ENCODE results near the gene MYBPHL.

The MYBPHL gene

GRCh38 chr1:109277434-109278204 is 29.2 kb downstream of the MYBPHL start:
- DNase-seq: peak; percentile 86

DNA sequence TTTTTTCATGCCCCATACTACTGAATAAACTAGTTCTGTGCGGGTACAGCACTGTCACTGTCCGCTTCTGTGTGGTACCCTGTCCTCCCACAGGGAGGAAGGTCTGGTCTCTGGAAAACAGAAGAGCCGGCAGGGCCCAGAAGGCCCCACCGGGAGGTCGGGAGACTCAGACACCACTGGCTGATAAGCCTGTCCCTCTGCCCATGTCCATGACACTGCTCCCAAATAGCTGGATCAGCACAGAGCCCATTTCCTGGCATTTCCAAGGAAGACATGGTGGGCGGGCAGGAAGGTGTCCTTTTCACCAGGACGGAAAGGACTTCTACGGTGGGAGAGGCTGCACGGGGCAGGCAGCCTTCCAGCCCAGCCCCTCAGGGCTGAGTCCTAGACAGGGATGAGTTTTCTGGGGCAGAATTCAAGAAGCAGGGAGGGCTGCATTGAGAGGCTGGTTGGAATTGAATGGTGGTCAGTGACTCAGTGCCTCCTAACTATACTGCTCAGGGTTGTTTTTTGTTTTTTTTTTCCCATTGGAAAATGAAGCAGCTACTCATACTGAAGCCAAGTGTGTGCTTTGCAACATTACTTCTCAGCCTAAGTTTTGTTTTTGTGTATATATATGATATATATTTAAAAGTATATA is 31.0 kb downstream of the MYBPHL start:
- DNase-seq: no peak

DNA sequence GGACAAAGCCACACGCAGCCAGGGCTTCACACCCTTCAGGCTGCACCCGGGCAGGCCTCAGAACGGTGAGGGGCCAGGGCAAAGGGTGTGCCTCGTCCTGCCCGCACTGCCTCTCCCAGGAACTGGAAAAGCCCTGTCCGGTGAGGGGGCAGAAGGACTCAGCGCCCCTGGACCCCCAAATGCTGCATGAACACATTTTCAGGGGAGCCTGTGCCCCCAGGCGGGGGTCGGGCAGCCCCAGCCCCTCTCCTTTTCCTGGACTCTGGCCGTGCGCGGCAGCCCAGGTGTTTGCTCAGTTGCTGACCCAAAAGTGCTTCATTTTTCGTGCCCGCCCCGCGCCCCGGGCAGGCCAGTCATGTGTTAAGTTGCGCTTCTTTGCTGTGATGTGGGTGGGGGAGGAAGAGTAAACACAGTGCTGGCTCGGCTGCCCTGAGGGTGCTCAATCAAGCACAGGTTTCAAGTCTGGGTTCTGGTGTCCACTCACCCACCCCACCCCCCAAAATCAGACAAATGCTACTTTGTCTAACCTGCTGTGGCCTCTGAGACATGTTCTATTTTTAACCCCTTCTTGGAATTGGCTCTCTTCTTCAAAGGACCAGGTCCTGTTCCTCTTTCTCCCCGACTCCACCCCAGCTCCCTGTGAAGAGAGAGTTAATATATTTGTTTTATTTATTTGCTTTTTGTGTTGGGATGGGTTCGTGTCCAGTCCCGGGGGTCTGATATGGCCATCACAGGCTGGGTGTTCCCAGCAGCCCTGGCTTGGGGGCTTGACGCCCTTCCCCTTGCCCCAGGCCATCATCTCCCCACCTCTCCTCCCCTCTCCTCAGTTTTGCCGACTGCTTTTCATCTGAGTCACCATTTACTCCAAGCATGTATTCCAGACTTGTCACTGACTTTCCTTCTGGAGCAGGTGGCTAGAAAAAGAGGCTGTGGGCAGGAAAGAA is 32.0 kb downstream of the MYBPHL start:
- DNase-seq: no peak

- DNase-seq: no peak
Observed at GRCh38 chr1:109273570-109274288, 33.1 kb downstream of the MYBPHL start.

- DNase-seq: no peak
Observed at GRCh38 chr1:109272831-109273547, 33.8 kb downstream of the MYBPHL start.

- DNase-seq: no peak
Observed at GRCh38 chr1:109272021-109272799, 34.6 kb downstream of the MYBPHL start.

GRCh38 chr1:109271458-109271857 is 35.4 kb downstream of the MYBPHL start:
- DNase-seq: no peak

- no peak for DNase-seq
Observed at GRCh38 chr1:109270623-109271317, 36.0 kb downstream of the MYBPHL start.

- no peak for DNase-seq
Observed at GRCh38 chr1:109269981-109270622, 36.7 kb downstream of the MYBPHL start.

DNA sequence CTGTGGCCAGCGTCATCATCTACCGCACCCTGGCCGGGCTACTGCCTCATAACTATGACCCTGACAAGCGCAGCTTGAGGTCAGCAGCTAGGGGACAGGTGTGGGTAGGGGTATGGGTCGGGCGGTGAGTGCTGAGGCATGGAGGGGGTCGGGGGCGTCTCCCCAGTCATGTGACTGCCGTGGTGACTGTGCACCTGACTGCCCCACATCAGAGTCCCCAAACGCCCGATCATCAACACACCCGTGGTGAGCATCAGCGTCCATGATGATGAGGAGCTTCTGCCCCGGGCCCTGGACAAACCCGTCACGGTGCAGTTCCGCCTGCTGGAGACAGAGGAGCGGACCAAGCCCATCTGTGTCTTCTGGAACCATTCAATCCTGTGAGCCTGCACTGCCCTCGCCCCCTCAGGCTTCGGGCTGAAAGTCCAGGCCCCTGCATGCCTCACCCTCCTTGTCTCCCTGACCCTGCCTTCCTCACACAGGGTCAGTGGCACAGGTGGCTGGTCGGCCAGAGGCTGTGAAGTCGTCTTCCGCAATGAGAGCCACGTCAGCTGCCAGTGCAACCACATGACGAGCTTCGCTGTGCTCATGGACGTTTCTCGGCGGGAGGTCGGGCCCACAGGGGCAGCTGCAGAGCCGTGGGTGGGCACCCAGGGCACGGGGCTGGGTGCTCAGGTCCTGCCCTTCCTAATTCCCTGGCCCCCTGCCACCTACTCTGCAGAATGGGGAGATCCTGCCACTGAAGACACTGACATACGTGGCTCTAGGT is 37.4 kb downstream of the MYBPHL start:
- DNase-seq: no peak

GRCh38 chr1:109268431-109269211 is 38.2 kb downstream of the MYBPHL start:
- DNase-seq: no peak

GRCh38 chr1:109267743-109268300 is 39.0 kb downstream of the MYBPHL start:
- DNase-seq: no peak

DNA sequence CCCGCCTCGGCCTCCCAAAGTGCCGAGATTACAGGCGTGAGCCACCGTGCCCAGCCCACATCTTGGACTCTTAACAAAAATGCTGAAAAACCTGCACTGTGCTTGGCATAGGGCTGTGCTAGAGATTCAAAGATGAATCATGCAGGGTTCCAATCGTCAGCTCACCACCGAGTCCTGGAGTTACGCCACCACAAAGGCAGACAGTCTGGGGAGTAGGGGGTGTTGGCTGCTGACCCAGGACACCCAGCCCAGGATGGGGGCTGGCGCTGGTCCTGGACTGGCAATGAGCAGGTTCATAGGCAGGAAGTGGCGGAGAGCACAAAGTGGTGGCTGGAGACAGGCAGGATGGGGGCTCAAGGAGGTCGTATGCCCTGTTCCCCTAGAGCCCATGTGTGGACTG is 39.8 kb downstream of the MYBPHL start:
- no peak for DNase-seq

GRCh38 chr1:109265741-109266330 is 41.0 kb downstream of the MYBPHL start:
- DNase-seq: no peak

- DNase-seq: no peak
Observed at GRCh38 chr1:109265016-109265415, 41.8 kb downstream of the MYBPHL start.

GRCh38 chr1:109264379-109264755 is 42.4 kb downstream of the MYBPHL start:
- DNase-seq: no peak

- peak; percentile 95 for DNase-seq
Observed at GRCh38 chr1:109263597-109264378, 43.0 kb downstream of the MYBPHL start.

All from activated CD8-positive, alpha-beta memory T cell treated with anti-CD3 and anti-CD28 coated beads, Interleukin-2, amount 50 U/mL, for 48 hours (primary cell).